Neural cell (in vitro differentiated cells): Measurements from ENCODE around the gene TICAM2. TPM values are rescaled to one million over a fixed set of nuclear protein-coding genes. Genes with fewer than 3 reads are reported as not detected.
A peak's percentile ranks its signal among the peaks of the same experiment; 100 is the strongest.

Experiments
- H2AFZ ChIP-seq: fragments of 200-600, 300-800 bp; sonication (generic), shearing (Covaris generic); 2 replicates; pipeline ENCODE4 v1.6.0; 2014; ENCODE audit warnings: low read depth, mild to moderate bottlenecking, antibody characterized with exemption, low read length, moderate library complexity
- H3F3A ChIP-seq: fragments of 200-600 bp; shearing (Covaris generic); 2 replicates; pipeline ENCODE4 v1.6.1; 2016; ENCODE audit warnings: mild to moderate bottlenecking, moderate library complexity, mixed read lengths, antibody characterized with exemption, low read length; ENCODE audit not compliant: insufficient read depth, poor library complexity, severe bottlenecking
- H3K27ac ChIP-seq: fragments of 200-600, 300-800 bp; sonication (generic), shearing (Covaris generic); 2 replicates; pipeline ENCODE4 v1.5.1; 2014; ENCODE audit warnings: mild to moderate bottlenecking, low read length, moderate library complexity
- H3K27me3 ChIP-seq: fragments of 300-800, 200-600 bp; sonication (generic), shearing (Covaris generic); 2 replicates; pipeline ENCODE4 v1.6.0; 2014; ENCODE audit warnings: mild to moderate bottlenecking, low read depth, low read length, moderate library complexity; ENCODE audit not compliant: insufficient read depth
- H3K36me3 ChIP-seq: fragments of 300-800, 200-600 bp; sonication (generic), shearing (Covaris generic); 2 replicates; pipeline ENCODE4 v1.5.1; 2014; ENCODE audit warnings: mild to moderate bottlenecking, antibody characterized with exemption, low read length, moderate library complexity; ENCODE audit not compliant: insufficient read depth
- H3K4me2 ChIP-seq: fragments of 300-800, 200-600 bp; sonication (generic), shearing (Covaris generic); 2 replicates; pipeline ENCODE4 v1.6.0; 2014; ENCODE audit warnings: mild to moderate bottlenecking, low read length
- H3K4me3 ChIP-seq: fragments of 300-800, 200-600 bp; sonication (generic), shearing (Covaris generic); 2 replicates; pipeline ENCODE4 v1.5.1; 2014; ENCODE audit warnings: mild to moderate bottlenecking, low read length, moderate library complexity
- H3K79me2 ChIP-seq: fragments of 200-600 bp; shearing (Covaris generic); replicated peaks from 2 replicates; pipeline ENCODE4 v1.6.0; 2014; ENCODE audit warnings: mild to moderate bottlenecking, low read length, moderate library complexity; ENCODE audit not compliant: insufficient read depth
- H3K9ac ChIP-seq: fragments of 300-800, 200-600 bp; sonication (generic), shearing (Covaris generic); 2 replicates; pipeline ENCODE4 v1.6.1; 2016; ENCODE audit warnings: mild to moderate bottlenecking, low read length, mixed read lengths
- H3K9me2 ChIP-seq: fragments of 200-600 bp; shearing (Covaris generic); 2 replicates; pipeline ENCODE4 v1.6.1; 2016; ENCODE audit warnings: mild to moderate bottlenecking, low read length, mixed read lengths; ENCODE audit not compliant: insufficient read depth
- H3K9me3 ChIP-seq: fragments of 200-600, 300-800 bp; sonication (generic), shearing (Covaris generic); 2 replicates; pipeline ENCODE4 v1.6.1; 2016; ENCODE audit warnings: mild to moderate bottlenecking, mixed run types, low read length, moderate library complexity, mixed read lengths
- H4K20me1 ChIP-seq: fragments of 200-600 bp; shearing (Covaris generic); 2 replicates; pipeline ENCODE4 v1.6.1; 2016; ENCODE audit warnings: mild to moderate bottlenecking, mixed run types; ENCODE audit not compliant: insufficient read depth
- EP300 ChIP-seq: fragments of 450-650 bp; conservative IDR thresholded peaks from 2 replicates; pipeline ENCODE4 v1.6.1; 2014; ENCODE audit warnings: antibody characterized with exemption, mild to moderate bottlenecking, moderate library complexity; ENCODE audit not compliant: poor library complexity, severe bottlenecking
- EZH2 ChIP-seq: fragments of 200-600, 300-800 bp; shearing (Covaris generic), sonication (generic); IDR thresholded peaks from 2 replicates; pipeline ENCODE4 v1.6.1; 2014; ENCODE audit warnings: antibody characterized with exemption, low read length, borderline replicate concordance, mild to moderate bottlenecking; ENCODE audit not compliant: insufficient read depth, poor library complexity, severe bottlenecking
- MXI1 ChIP-seq: fragments of 450-650 bp; conservative IDR thresholded peaks from 2 replicates; pipeline ENCODE4 v1.6.1; 2014; ENCODE audit warnings: antibody characterized with exemption, mild to moderate bottlenecking; ENCODE audit not compliant: poor library complexity, severe bottlenecking
- POLR2AphosphoS5 ChIP-seq: IDR thresholded peaks from 2 replicates; pipeline ENCODE4 v1.6.1; 2012
- RAD21 ChIP-seq: fragments of 450-650 bp; conservative IDR thresholded peaks from 2 replicates; pipeline ENCODE4 v1.6.1; 2014; ENCODE audit warnings: antibody characterized with exemption, mild to moderate bottlenecking, moderate library complexity
- SMC3 ChIP-seq: fragments of 450-650 bp; conservative IDR thresholded peaks from 2 replicates; pipeline ENCODE4 v1.6.1; 2014; ENCODE audit warnings: antibody characterized with exemption, mild to moderate bottlenecking, moderate library complexity; ENCODE audit not compliant: poor library complexity
- TAF1 ChIP-seq: IDR thresholded peaks from 2 replicates; pipeline ENCODE4 v1.6.1; 2012; ENCODE audit warnings: low read depth
- polyA plus RNA-seq: library from polyadenylated mRNA; depleted of rRNA; stranded (reverse); fragments of >200 nt; gene quantifications from 2 replicates; pipeline ENCODE4 v1.2.3, GENCODE V29; 2014
- TF ChIP-seq, protein P1 (sequence below): fragments of 450-650 bp; IDR thresholded peaks from 2 replicates; pipeline ENCODE4 v1.5.1; 2014; ENCODE audit warnings: antibody characterized with exemption, mild to moderate bottlenecking, moderate library complexity; ENCODE audit not compliant: poor library complexity, severe bottlenecking
- TF ChIP-seq, protein P2 (sequence below): IDR thresholded peaks from 2 replicates; pipeline ENCODE4 v1.6.1; 2012; ENCODE audit warnings: borderline replicate concordance

The TICAM2 gene
- polyA plus RNA-seq, 1 donor from 2014 or later, result not detected

DNA sequence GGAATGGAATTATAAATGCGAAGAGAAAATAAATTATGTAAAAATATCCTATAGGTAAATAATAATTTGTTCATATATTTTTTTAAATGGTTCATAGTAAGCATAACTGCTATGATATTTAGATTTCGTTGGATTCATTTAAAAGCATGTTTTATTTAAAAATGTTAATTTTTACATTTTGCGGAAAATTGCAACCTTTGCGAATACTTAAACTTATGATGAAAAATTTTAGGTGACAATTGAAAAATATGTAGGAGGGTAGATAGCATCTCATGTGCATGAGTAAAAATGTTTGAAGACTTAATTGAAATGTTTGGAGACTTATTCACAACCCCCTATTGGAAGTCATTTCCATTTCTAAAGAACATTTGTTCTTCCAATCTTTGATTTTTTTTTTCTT, 53.6 kb downstream of the TICAM2 start:
- Histone ChIP-seq H3K27me3 (no peaks in the 10 kb centered on the region), H3K36me3 (no peaks in the 10 kb centered on the region), H4K20me1 (no peaks in the 10 kb centered on the region), H3K9me2 (no peaks in the 10 kb centered on the region), H3F3A (no peaks in the 10 kb centered on the region), H3K27ac (no peak overlapping the region), H2AFZ (no peak overlapping the region), H3K9me3 (no peaks in the 10 kb centered on the region), H3K4me2 (no peak overlapping the region), H3K4me3 (no peak overlapping the region), H3K79me2 (peaks cover 3% of the 10 kb centered on the region), H3K9ac (no peak overlapping the region)
- TF ChIP-seq EP300 (no peak), SMC3 (no peak), POLR2AphosphoS5 (no peak), MXI1 (no peak), RAD21 (no peak), EZH2 (no peak), TAF1 (no peak)
- TF ChIP-seq, protein P1, sequence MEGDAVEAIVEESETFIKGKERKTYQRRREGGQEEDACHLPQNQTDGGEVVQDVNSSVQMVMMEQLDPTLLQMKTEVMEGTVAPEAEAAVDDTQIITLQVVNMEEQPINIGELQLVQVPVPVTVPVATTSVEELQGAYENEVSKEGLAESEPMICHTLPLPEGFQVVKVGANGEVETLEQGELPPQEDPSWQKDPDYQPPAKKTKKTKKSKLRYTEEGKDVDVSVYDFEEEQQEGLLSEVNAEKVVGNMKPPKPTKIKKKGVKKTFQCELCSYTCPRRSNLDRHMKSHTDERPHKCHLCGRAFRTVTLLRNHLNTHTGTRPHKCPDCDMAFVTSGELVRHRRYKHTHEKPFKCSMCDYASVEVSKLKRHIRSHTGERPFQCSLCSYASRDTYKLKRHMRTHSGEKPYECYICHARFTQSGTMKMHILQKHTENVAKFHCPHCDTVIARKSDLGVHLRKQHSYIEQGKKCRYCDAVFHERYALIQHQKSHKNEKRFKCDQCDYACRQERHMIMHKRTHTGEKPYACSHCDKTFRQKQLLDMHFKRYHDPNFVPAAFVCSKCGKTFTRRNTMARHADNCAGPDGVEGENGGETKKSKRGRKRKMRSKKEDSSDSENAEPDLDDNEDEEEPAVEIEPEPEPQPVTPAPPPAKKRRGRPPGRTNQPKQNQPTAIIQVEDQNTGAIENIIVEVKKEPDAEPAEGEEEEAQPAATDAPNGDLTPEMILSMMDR, result no peak
- TF ChIP-seq, protein P2, sequence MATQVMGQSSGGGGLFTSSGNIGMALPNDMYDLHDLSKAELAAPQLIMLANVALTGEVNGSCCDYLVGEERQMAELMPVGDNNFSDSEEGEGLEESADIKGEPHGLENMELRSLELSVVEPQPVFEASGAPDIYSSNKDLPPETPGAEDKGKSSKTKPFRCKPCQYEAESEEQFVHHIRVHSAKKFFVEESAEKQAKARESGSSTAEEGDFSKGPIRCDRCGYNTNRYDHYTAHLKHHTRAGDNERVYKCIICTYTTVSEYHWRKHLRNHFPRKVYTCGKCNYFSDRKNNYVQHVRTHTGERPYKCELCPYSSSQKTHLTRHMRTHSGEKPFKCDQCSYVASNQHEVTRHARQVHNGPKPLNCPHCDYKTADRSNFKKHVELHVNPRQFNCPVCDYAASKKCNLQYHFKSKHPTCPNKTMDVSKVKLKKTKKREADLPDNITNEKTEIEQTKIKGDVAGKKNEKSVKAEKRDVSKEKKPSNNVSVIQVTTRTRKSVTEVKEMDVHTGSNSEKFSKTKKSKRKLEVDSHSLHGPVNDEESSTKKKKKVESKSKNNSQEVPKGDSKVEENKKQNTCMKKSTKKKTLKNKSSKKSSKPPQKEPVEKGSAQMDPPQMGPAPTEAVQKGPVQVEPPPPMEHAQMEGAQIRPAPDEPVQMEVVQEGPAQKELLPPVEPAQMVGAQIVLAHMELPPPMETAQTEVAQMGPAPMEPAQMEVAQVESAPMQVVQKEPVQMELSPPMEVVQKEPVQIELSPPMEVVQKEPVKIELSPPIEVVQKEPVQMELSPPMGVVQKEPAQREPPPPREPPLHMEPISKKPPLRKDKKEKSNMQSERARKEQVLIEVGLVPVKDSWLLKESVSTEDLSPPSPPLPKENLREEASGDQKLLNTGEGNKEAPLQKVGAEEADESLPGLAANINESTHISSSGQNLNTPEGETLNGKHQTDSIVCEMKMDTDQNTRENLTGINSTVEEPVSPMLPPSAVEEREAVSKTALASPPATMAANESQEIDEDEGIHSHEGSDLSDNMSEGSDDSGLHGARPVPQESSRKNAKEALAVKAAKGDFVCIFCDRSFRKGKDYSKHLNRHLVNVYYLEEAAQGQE, result no peak

DNA sequence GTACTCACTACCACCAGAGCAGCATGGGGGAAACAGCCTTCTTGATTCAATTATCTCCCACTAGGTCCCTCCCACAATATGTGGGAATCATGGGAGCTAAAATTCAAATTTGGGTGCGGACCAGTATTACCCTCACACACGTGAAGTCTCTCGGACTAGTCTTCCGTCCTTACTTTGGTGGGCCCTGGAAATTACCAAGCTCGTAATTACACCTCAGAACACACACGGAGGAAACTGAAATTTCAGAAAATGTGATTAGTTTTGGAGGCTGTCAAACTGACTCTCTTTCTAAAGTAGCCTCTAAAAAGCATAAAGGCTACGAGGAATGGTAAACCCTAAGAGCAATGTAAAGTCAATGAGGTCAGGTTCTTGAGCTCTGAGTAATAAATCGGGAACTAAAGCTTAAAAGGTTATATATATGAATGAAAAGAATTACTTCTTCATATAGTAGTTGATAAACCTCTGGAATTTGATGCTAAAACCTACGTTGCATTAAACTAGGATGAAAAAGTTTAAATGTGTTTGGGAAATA, 56.9 kb downstream of the TICAM2 start:
- Histone ChIP-seq H4K20me1 (peaks cover 7% of the 10 kb centered on the region), H3K4me2 (no peak overlapping the region), H3K79me2 (peaks cover 35% of the 10 kb centered on the region), H3K4me3 (peak overlapping the region; percentile 88), H2AFZ (peak overlapping the region; percentile 83), H3K9me3 (no peaks in the 10 kb centered on the region), H3K36me3 (peaks cover 9% of the 10 kb centered on the region), H3K27ac (peak overlapping the region; percentile 91), H3F3A (no peaks in the 10 kb centered on the region), H3K27me3 (no peaks in the 10 kb centered on the region), H3K9ac (peak overlapping the region; percentile 55), H3K9me2 (no peaks in the 10 kb centered on the region)
- TF ChIP-seq, protein P1, result no peak
- TF ChIP-seq SMC3 (no peak), TAF1 (no peak)
